Activated naive CD8-positive, alpha-beta T cell treated with anti-CD3 and anti-CD28 coated beads, Interleukin-2, amount 10 ng/mL, durations not matched to agents 7 days and 5 days (primary cell): ENCODE measurements around the gene CT45A9. TPM values are rescaled to one million over a fixed set of nuclear protein-coding genes. Genes with fewer than 3 reads are reported as not detected.

Experiments used
- total RNA-seq, 2 experiments: library from RNA; stranded (reverse); gene quantifications; one replicate each; pipeline ENCODE4 v1.2.3, GENCODE V29; 2021

The CT45A9 gene
- total RNA-seq, 2 experiments from 2014 or later: not detected

Other genes with a start within 250 kb of the CT45A9 start
- gene CT45A1, start 158.2 kb downstream of the CT45A9 start, total RNA-seq: not detected
- not detected for gene CT45A3, start 103.6 kb downstream of the CT45A9 start, total RNA-seq
- not detected for gene CT45A5, start 86.3 kb downstream of the CT45A9 start, total RNA-seq
- gene CT45A6, start 69.0 kb downstream of the CT45A9 start, total RNA-seq: not detected
- not detected for gene CT45A2, start 51.8 kb downstream of the CT45A9 start, total RNA-seq
- gene CT45A7, start 34.5 kb downstream of the CT45A9 start, total RNA-seq: not detected
- not detected for gene CT45A8, start 17.3 kb downstream of the CT45A9 start, total RNA-seq
- not detected for gene CT45A10, start 21.6 kb upstream of the CT45A9 start, total RNA-seq
- gene SAGE1, start 21.9 kb upstream of the CT45A9 start, total RNA-seq: not detected
- 10 to 100 TPM; 17.5 to 18.7 TPM for gene MMGT1, start 102.2 kb upstream of the CT45A9 start, total RNA-seq
- gene SLC9A6, start 113.6 kb upstream of the CT45A9 start, total RNA-seq: 10 to 100 TPM; 14.6 to 17.3 TPM